ENCODE measurements around the gene MERTK. TPM values are rescaled to one million over a fixed set of nuclear protein-coding genes. Genes with fewer than 3 reads are reported as not detected.

MERTK gene
- total RNA-seq, 1 donor from 2014 or later: 4.3 TPM

DNA sequence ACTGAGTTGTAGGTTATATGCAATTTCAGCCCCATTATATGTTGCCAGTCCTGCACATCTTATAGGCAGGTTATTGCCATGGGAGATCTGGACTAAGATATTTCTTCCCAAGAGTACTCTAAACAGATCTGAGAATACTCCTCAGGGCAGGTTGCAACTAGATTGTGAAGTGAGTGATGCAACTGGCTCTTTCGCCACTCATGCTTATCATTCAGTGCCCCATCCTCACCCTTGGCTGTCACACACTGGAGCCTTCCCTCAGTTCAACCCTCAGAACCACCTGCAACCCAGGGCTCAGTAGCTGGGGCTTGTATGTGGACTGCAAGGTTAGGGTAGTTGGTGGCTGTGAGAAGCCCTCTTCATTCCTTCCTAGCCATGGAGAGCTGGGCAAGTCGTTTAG is 14.1 kb downstream of the MERTK start:
- no peak overlapping the region for H3K4me3 ChIP-seq (ENCODE audit: low read depth, low read length)
- TF ChIP-seq, protein P1, sequence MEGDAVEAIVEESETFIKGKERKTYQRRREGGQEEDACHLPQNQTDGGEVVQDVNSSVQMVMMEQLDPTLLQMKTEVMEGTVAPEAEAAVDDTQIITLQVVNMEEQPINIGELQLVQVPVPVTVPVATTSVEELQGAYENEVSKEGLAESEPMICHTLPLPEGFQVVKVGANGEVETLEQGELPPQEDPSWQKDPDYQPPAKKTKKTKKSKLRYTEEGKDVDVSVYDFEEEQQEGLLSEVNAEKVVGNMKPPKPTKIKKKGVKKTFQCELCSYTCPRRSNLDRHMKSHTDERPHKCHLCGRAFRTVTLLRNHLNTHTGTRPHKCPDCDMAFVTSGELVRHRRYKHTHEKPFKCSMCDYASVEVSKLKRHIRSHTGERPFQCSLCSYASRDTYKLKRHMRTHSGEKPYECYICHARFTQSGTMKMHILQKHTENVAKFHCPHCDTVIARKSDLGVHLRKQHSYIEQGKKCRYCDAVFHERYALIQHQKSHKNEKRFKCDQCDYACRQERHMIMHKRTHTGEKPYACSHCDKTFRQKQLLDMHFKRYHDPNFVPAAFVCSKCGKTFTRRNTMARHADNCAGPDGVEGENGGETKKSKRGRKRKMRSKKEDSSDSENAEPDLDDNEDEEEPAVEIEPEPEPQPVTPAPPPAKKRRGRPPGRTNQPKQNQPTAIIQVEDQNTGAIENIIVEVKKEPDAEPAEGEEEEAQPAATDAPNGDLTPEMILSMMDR (conservative IDR thresholded peaks at IDR 0.05; ENCODE audit: low read depth, low read length): no peak
- DNase-seq (ENCODE audit: low read depth): no peak

DNA sequence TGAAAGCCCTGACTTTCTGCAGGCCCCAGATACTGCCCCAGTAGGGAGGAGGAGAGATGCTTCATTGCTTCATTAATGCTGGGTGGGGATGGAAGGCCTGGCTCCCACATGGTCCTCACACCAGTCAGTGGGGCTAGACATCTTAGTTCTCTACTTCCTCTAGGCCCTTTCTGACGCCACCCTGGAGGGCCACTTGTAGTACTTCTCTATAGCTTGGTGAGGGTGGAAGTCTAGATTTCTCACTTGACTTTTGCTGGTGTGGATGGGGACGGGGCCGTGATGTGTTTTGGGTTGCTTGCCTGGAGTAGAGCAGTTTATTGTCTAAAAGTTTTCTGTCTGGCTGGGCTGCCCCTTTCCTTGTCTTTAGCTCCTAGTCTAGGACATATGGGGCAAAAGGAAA is 18.7 kb downstream of the MERTK start:
- H3K4me3 ChIP-seq (ENCODE audit: low read depth, low read length): no peak overlapping the region
- DNase-seq (ENCODE audit: low read depth): no peak
- TF ChIP-seq, protein P1 (conservative IDR thresholded peaks at IDR 0.05; ENCODE audit: low read depth, low read length): no peak

DNA sequence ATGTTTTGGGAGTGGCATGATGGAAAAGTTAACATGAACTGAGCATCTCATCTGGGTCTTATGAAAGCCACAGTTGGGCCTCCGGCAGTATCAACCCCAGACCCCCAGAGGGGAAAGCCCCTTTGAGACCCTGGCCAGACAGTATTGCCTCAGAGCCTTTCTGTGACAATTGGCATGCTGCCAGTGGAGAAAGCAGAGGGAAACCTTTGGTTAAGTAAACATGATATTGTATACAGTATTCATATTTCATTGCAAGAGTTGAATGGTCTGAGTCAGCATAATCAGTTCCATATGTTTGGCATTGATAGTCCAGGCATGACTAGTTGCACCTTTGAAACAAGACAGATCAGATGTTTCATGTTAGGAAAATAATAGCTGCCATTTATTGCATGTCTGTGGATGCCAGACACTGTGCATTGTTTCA is 20.0 kb downstream of the MERTK start:
- DNase-seq (ENCODE audit: low read depth): no peak
- TF ChIP-seq, protein P1 (conservative IDR thresholded peaks at IDR 0.05; ENCODE audit: low read depth, low read length): no peak
- no peak overlapping the region for H3K4me3 ChIP-seq (ENCODE audit: low read depth, low read length)

DNA sequence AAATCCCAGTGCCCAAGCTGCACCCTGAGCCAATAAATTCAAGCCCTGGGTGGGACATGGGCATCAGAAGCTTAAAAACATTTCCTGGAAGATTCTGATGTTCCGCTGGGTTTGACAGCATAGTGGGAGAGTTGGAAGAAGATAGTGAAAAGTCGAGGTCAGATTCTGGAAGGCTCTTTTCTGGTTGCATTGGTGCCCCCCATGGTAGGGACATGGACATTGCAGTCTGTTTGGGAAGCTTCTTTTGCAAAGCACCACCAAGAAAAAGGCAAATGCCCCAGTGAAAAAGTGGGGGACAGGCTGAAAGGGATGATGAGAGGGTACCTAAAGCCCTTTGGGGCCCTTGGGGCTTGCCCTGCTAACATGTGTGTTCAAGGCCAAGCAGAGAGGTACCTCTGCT is 21.0 kb downstream of the MERTK start:
- no peak for DNase-seq (ENCODE audit: low read depth)
- TF ChIP-seq, protein P1 (conservative IDR thresholded peaks at IDR 0.05; ENCODE audit: low read depth, low read length): peak; percentile 57

DNA sequence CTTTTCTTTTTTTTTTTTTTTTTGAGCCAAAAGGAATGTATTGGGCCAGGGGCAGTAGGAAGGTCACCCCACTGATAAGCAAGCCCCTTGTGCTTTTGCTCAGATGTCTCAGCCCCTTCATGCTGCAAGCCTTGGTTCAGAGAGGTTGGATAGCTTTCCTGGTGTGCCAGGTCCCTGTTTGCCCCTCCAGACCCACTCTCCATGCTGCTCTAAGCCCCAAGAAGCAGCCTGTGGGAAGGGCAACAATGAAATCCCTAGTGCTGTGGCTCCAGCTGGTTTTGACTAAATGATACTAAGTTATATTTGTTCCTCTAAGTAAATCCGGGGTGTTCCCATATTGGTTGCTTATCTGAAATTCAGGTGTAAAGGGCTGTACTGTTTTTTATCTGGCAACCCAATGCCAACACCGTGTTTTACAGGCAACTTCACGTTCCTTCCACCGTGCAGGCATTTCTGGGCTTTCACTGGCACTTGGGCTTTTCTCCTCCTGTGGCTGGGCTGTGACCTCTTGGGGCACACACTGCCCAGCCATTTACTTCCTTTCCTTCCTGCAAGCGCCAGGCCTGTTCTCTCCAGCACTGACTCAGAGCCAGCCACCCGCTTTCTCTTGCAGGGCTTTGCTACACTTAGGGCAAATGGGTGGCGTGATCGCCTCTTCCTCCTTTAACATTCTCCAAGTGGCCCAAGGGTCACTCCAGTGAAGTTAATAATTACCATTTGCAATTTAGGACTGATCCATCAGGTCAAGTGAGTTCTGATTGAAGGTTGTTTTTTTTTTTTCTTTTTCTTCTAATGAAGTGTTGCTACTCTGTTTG is 21.6 kb downstream of the MERTK start:
- peak; percentile 72 for DNase-seq (ENCODE audit: low read depth)
- TF ChIP-seq, protein P1 (conservative IDR thresholded peaks at IDR 0.05; ENCODE audit: low read depth, low read length): peak; percentile 20

More for the DNA sequence above, 21.0 kb downstream of the MERTK start:
- H3K4me3 ChIP-seq (ENCODE audit: low read depth, low read length): no peak overlapping the region

DNA sequence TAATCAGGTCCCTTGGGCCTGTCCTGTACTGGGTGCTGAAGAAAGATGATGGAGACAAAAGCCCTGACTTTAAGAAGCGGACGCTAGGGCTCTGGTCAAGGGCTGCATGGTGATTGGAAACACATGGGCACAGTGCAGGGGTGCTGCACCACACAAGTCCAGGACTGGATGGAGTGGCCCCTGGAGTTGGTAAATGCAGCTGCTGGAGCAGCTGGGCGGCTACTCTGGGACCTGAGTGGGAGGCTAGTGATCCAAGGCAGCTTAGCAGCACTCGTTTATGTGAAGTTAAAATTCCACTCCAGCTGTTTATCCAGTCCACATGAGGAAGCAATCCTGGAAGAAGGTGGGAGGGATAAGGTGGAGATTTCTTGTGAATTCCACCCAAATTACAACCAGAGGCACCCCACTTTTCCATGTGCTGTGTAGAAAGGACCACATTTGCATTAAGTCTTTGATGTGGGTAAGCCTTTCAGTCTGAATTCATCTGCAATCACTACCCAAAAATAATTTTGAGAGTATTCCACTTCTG is 24.9 kb downstream of the MERTK start:
- no peak for DNase-seq (ENCODE audit: low read depth)
- TF ChIP-seq, protein P1 (conservative IDR thresholded peaks at IDR 0.05; ENCODE audit: low read depth, low read length): no peak
- no peak overlapping the region for H3K4me3 ChIP-seq (ENCODE audit: low read depth, low read length)

More for the DNA sequence above, 21.6 kb downstream of the MERTK start:
- H3K4me3 ChIP-seq (ENCODE audit: low read depth, low read length): no peak overlapping the region
